ENCODE measurements around the gene HOXC11. TPM values are rescaled to one million over a fixed set of nuclear protein-coding genes. Genes with fewer than 3 reads are reported as not detected.

Gene HOXC11
- total and polyA plus RNA-seq, 10 of the 15 experiments (the other 5 are each of a cell fraction or from before 2014, with no cell fraction given) = not detected

DNA sequence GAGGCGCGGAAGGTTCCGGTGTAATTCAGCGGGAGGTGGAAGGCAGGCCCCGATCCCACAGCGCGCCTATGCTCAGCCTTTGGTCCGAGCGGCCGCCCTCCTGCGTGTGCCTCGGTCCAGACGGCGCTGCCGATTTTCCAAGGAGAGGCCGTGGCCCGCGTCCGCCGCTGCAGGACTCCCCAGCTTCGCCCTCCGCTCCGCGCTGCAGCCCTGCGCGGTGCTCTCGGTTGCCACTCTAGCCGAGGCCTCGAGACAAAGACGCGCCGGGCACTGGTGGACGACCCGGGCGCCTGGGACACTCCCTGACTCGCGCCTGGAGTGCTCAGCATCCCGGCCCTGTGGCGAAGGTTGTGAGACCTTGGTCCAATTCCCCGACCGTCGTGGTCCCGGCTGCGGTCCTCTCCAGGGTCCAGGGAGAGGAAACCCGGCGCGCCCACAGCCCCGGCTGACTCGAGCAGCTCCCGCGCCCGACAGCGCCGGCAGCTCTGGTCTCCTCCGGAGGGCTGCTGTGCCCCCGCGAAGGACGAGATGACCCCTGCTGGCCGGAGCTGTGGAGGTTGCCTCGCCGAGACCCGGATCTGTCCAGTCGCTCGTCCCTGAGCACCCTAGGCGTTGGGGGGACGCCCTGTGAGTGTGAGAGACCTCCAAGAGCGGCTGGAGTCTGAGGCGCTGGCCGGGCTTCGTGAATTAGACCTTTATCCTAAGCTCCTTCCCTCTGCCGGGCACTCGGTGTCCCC lies 11.7 kb upstream of the HOXC11 start:
- Histone ChIP-seq H3K79me2 (ENCODE audit: control insufficient read depth, insufficient read depth, low read length) (no peaks in the 10 kb centered on the region), H3K4me2 (ENCODE audit: control insufficient read depth, insufficient read depth) (no peak overlapping the region), H3K4me1 (ENCODE audit: control insufficient read depth, insufficient read depth, low read length) (no peaks in the 10 kb centered on the region), H3K27ac (ENCODE audit: control insufficient read depth, insufficient read depth) (no peak overlapping the region), H3K27me3 (replicated peaks in 1 of 2; ENCODE audit: control insufficient read depth in 2 of 2, insufficient read depth in 2 of 2, low read length in 1 of 2) (peaks cover 31 to 67% of the 10 kb centered on the region in 2 experiments), H3K9me3 (replicated peaks; ENCODE audit: control insufficient read depth, insufficient read depth, low read length) (no peaks in the 10 kb centered on the region), H3K4me3 (no peak overlapping the region), H3K9ac (ENCODE audit: control insufficient read depth, insufficient read depth, low read length) (no peak overlapping the region), H2AFZ (ENCODE audit: control insufficient read depth, low read depth, low read length) (no peak overlapping the region), H3K36me3 (ENCODE audit: control insufficient read depth in 2 of 2, insufficient read depth in 2 of 2, low read length in 1 of 2) (no peaks in the 10 kb centered on the region), H4K20me1 (ENCODE audit: control insufficient read depth, insufficient read depth) (no peaks in the 10 kb centered on the region)
- ChIA-PET SMC1A (ENCODE audit: uncharacterized antibody, unreplicated experiment) (no interaction called here), CTCF (no interaction called here), POLR2A (no interaction called here), RAD21 (ENCODE audit: unreplicated experiment) (no interaction called here)
- 30% methylated on average over 69 of the region's 72 CpGs for WGBS (ENCODE audit: insufficient coverage, insufficient replicate concordance, low lambda C conversion rate, missing lambda C conversion rate)
- no peak for TF ChIP-seq NRF1 (conservative IDR thresholded peaks at IDR 0.05; ENCODE audit: low read depth, low read length)
- no peak for TF ChIP-seq NR2C2 (IDR thresholded peaks at IDR 0.05; ENCODE audit: borderline replicate concordance, control insufficient read depth, insufficient read length, low read depth)
- no peak for FAIRE-seq
- no TSS peak for BruUV-seq (replicated peaks)
- in situ Hi-C loops (cut with MboI) (no loop called here), intact Hi-C loops (cut with micrococcal nuclease; ENCODE audit: unreplicated experiment) (no loop called here)
- no peak for DNase-seq (ENCODE audit: low read depth, low spot score)
- ATAC-seq = no peak

DNA sequence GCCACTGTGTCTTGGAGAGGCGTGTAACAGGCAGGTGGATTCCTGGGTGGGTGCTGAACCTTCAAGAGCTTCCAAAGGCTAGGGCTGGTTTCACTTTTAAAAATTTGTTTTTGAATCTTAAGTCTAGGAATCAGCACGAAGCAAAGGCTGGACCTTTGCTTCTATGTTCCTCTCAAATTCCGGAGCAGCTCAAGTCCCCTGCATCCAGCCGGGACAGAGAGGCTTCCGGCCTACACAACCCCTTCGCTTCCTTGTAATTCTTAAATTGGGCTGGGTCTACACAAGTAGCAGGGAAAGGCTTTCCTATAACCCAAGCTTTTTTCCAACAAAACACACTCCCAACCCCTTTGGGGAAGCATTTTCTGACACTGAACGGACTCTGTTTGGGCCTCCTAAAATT lies 9.9 kb upstream of the HOXC11 start:
- DNase-seq (ENCODE audit: low read depth, low spot score) = no peak
- no peak for ATAC-seq
- H3K4me1 ChIP-seq (ENCODE audit: control insufficient read depth, insufficient read depth, low read length) = no peaks in the 10 kb centered on the region
- FAIRE-seq = no peak
- ChIA-PET POLR2A (no interaction called here), CTCF (interaction anchor here (0.8 to 0.9 kb wide), 2 partner anchors 240 to 245 kb away, joined by 3 read pairs; no protein-coding TSS in a partner anchor), SMC1A (ENCODE audit: uncharacterized antibody, unreplicated experiment) (no interaction called here), RAD21 (ENCODE audit: unreplicated experiment) (no interaction called here)
- in situ Hi-C loops (cut with MboI) = no loop called here
- H3K27me3 ChIP-seq (replicated peaks in 1 of 2; ENCODE audit: control insufficient read depth in 2 of 2, insufficient read depth in 2 of 2, low read length in 1 of 2) = peaks cover 32 to 67% of the 10 kb centered on the region in 2 experiments
- no peaks in the 10 kb centered on the region for H3K9me3 ChIP-seq (replicated peaks; ENCODE audit: control insufficient read depth, insufficient read depth, low read length)
- no peak overlapping the region for H3K27ac ChIP-seq (ENCODE audit: control insufficient read depth, insufficient read depth)
- no peaks in the 10 kb centered on the region for H3K79me2 ChIP-seq (ENCODE audit: control insufficient read depth, insufficient read depth, low read length)
- no peaks in the 10 kb centered on the region; the same call in 1 of the 2 replicates for H4K20me1 ChIP-seq (ENCODE audit: control insufficient read depth, insufficient read depth)
- H2AFZ ChIP-seq (ENCODE audit: control insufficient read depth, low read depth, low read length) = no peak overlapping the region
- H3K4me3 ChIP-seq = no peak overlapping the region
- H3K4me2 ChIP-seq (ENCODE audit: control insufficient read depth, insufficient read depth) = no peak overlapping the region
- 44% methylated on average over 7 of the region's 7 CpGs for WGBS (ENCODE audit: insufficient coverage, insufficient replicate concordance, low lambda C conversion rate, missing lambda C conversion rate)
- no TSS peak for BruUV-seq (replicated peaks)
- no peaks in the 10 kb centered on the region for H3K36me3 ChIP-seq (ENCODE audit: control insufficient read depth in 2 of 2, insufficient read depth in 2 of 2, low read length in 1 of 2)
- H3K9ac ChIP-seq (ENCODE audit: control insufficient read depth, insufficient read depth, low read length) = no peak overlapping the region
- intact Hi-C loops (cut with micrococcal nuclease; ENCODE audit: unreplicated experiment) = no loop called here
- TF ChIP-seq HDGF (IDR thresholded peaks at IDR 0.05) (no peak), GATAD2B (conservative IDR thresholded peaks at IDR 0.05; ENCODE audit: low read depth) (no peak), RAD21 (IDR thresholded peaks at IDR 0.05; ENCODE audit: insufficient read depth, low read depth, low read length) (no peak), HCFC1 (IDR thresholded peaks at IDR 0.05; ENCODE audit: low read length) (no peak), SRF (IDR thresholded peaks at IDR 0.05; ENCODE audit: low read depth in 2 of 2, low read length in 2 of 2) (no peak), ESRRA (IDR thresholded peaks at IDR 0.05; ENCODE audit: low read length) (no peak), NFIC (IDR thresholded peaks at IDR 0.05; ENCODE audit: low read depth, low read length) (no peak), EZH2 (IDR thresholded peaks at IDR 0.05; ENCODE audit: borderline replicate concordance, control insufficient read depth, low read depth, low read length) (no peak), CREM (IDR thresholded peaks at IDR 0.05; ENCODE audit: low read depth) (no peak)
- TF ChIP-seq, protein P1, sequence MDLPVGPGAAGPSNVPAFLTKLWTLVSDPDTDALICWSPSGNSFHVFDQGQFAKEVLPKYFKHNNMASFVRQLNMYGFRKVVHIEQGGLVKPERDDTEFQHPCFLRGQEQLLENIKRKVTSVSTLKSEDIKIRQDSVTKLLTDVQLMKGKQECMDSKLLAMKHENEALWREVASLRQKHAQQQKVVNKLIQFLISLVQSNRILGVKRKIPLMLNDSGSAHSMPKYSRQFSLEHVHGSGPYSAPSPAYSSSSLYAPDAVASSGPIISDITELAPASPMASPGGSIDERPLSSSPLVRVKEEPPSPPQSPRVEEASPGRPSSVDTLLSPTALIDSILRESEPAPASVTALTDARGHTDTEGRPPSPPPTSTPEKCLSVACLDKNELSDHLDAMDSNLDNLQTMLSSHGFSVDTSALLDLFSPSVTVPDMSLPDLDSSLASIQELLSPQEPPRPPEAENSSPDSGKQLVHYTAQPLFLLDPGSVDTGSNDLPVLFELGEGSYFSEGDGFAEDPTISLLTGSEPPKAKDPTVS (IDR thresholded peaks at IDR 0.05; ENCODE audit: low read depth, low read length) = no peak
- TF ChIP-seq, protein P2, sequence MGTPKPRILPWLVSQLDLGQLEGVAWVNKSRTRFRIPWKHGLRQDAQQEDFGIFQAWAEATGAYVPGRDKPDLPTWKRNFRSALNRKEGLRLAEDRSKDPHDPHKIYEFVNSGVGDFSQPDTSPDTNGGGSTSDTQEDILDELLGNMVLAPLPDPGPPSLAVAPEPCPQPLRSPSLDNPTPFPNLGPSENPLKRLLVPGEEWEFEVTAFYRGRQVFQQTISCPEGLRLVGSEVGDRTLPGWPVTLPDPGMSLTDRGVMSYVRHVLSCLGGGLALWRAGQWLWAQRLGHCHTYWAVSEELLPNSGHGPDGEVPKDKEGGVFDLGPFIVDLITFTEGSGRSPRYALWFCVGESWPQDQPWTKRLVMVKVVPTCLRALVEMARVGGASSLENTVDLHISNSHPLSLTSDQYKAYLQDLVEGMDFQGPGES (IDR thresholded peaks at IDR 0.05) = no peak

Measured in GM12878 (cell line).